H9 (cell line): ENCODE measurements around the gene MTURN. TPM values are rescaled to one million over a fixed set of nuclear protein-coding genes. Genes with fewer than 3 reads are reported as not detected.
"Not testable (repeated sequence)": the region's sequence is repeated elsewhere in the genome, so short reads cannot be mapped to it uniquely, and the experiment has no call there.

Experiments
- DNase-seq: peaks from one replicate; pipeline ENCODE4 v3.0.0-alpha.2; 2017
- H2AFZ ChIP-seq: one replicate; pipeline ENCODE4 v1.6.1; 2013; ENCODE audit warnings: mild to moderate bottlenecking, low read length, control low read depth, moderate library complexity
- H2AK5ac ChIP-seq: 2 replicates; pipeline ENCODE4 v1.6.1; 2013; ENCODE audit warnings: low read length, control low read depth, mixed read lengths; ENCODE audit not compliant: insufficient read length
- H2BK120ac ChIP-seq: one replicate; pipeline ENCODE4 v1.6.1; 2013; ENCODE audit warnings: low read depth, mild to moderate bottlenecking, low read length, control low read depth, inconsistent platforms; ENCODE audit not compliant: poor library complexity, severe bottlenecking
- H2BK12ac ChIP-seq: 2 replicates; pipeline ENCODE4 v1.6.1; 2013; ENCODE audit warnings: low read length, control low read depth, mixed read lengths, low read depth; ENCODE audit not compliant: insufficient read length
- H2BK15ac ChIP-seq: 2 replicates; pipeline ENCODE4 v1.6.1; 2013; ENCODE audit warnings: low read depth, low read length, control low read depth
- H2BK20ac ChIP-seq: one replicate; pipeline ENCODE4 v1.6.1; 2013; ENCODE audit warnings: low read depth, mild to moderate bottlenecking, low read length, control low read depth, inconsistent platforms; ENCODE audit not compliant: poor library complexity, severe bottlenecking
- H2BK5ac ChIP-seq: 2 replicates; pipeline ENCODE4 v1.6.1; 2013; ENCODE audit warnings: low read length, control low read depth, mixed read lengths; ENCODE audit not compliant: insufficient read length
- H3K14ac ChIP-seq: 2 replicates; pipeline ENCODE4 v1.6.1; 2013; ENCODE audit warnings: low read length, control low read depth; ENCODE audit not compliant: insufficient read depth
- H3K18ac ChIP-seq: 2 replicates; pipeline ENCODE4 v1.6.1; 2013; ENCODE audit warnings: low read depth, mild to moderate bottlenecking, mixed read lengths, low read length, control low read depth; ENCODE audit not compliant: insufficient read length
- H3K23ac ChIP-seq: 2 replicates; pipeline ENCODE4 v1.6.1; 2013; ENCODE audit warnings: low read length, control low read depth, mixed read lengths, low read depth; ENCODE audit not compliant: insufficient read length
- H3K23me2 ChIP-seq: 2 replicates; pipeline ENCODE4 v1.6.1; 2013; ENCODE audit warnings: low read depth, mild to moderate bottlenecking, mixed read lengths, low read length, control low read depth; ENCODE audit not compliant: insufficient read length, poor library complexity, severe bottlenecking
- H3K27ac ChIP-seq: 2 replicates; pipeline ENCODE4 v1.5.1; 2013; ENCODE audit warnings: low read length, control low read depth, mixed read lengths, low read depth; ENCODE audit not compliant: insufficient read length
- H3K27me3 ChIP-seq: 2 replicates; pipeline ENCODE4 v1.6.1; 2013; ENCODE audit warnings: low read length, control low read depth, inconsistent platforms; ENCODE audit not compliant: insufficient read depth
- H3K4ac ChIP-seq: 2 replicates; pipeline ENCODE4 v1.6.1; 2013; ENCODE audit warnings: low read depth, mild to moderate bottlenecking, control low read depth, inconsistent platforms, low read length, moderate library complexity
- H3K4me1 ChIP-seq: 2 replicates; pipeline ENCODE4 v1.6.1; 2013; ENCODE audit warnings: low read length, control low read depth, inconsistent platforms; ENCODE audit not compliant: insufficient read depth
- H3K4me2 ChIP-seq: 2 replicates; pipeline ENCODE4 v1.6.1; 2013; ENCODE audit warnings: low read length, control low read depth, mixed read lengths; ENCODE audit not compliant: insufficient read length, insufficient read depth
- H3K56ac ChIP-seq: 2 replicates; pipeline ENCODE4 v1.6.1; 2013; ENCODE audit warnings: low read depth, mild to moderate bottlenecking, mixed read lengths, low read length, control low read depth; ENCODE audit not compliant: insufficient read length
- H3K79me1 ChIP-seq: 2 replicates; pipeline ENCODE4 v1.6.1; 2013; ENCODE audit warnings: low read depth, mild to moderate bottlenecking, moderate library complexity, low read length, control low read depth, inconsistent platforms; ENCODE audit not compliant: insufficient read depth, poor library complexity, severe bottlenecking
- H3K79me2 ChIP-seq: 2 replicates; pipeline ENCODE4 v1.6.1; 2013; ENCODE audit warnings: low read length, control low read depth, inconsistent platforms; ENCODE audit not compliant: insufficient read depth
- H3K9ac ChIP-seq: 2 replicates; pipeline ENCODE4 v1.6.1; 2013; ENCODE audit warnings: low read length, control low read depth, mixed read lengths; ENCODE audit not compliant: insufficient read length; ENCODE audit errors: extremely low read depth
- H3K9me3 ChIP-seq: one replicate; pipeline ENCODE4 v1.6.1; 2013; ENCODE audit warnings: low read depth, low read length, inconsistent platforms; ENCODE audit not compliant: control insufficient read depth
- H3T11ph ChIP-seq: one replicate; pipeline ENCODE4 v1.6.1; 2013; ENCODE audit warnings: mild to moderate bottlenecking, low read length, control low read depth, inconsistent platforms
- H4K20me1 ChIP-seq: one replicate; pipeline ENCODE4 v1.6.1; 2013; ENCODE audit not compliant: control insufficient read depth, insufficient read length, insufficient read depth
- H4K5ac ChIP-seq: 2 replicates; pipeline ENCODE4 v1.6.1; 2013; ENCODE audit warnings: low read depth, mild to moderate bottlenecking, mixed read lengths, low read length, control low read depth; ENCODE audit not compliant: insufficient read length
- H4K8ac ChIP-seq: replicated peaks from 2 replicates; pipeline ENCODE4 v1.6.1; 2013; ENCODE audit warnings: low read length, control low read depth, mixed read lengths, low read depth; ENCODE audit not compliant: insufficient read length
- H4K91ac ChIP-seq: 2 replicates; pipeline ENCODE4 v1.6.1; 2013; ENCODE audit warnings: low read depth, mild to moderate bottlenecking, moderate library complexity, mixed read lengths, low read length, control low read depth; ENCODE audit not compliant: insufficient read length
- H3K27ac Mint-ChIP-seq, 3 experiments: 2 replicates in 2 of 3; 3 replicates in 1 of 3; pipeline ENCODE4 v1.8.0; 2020 to 2021; ENCODE audit warnings: mixed read lengths in 3 of 3, mild to moderate bottlenecking in 1 of 3, moderate library complexity in 1 of 3
- H3K27me3 Mint-ChIP-seq: 2 replicates; pipeline ENCODE4 v1.8.0; 2021; ENCODE audit warnings: low read depth, mild to moderate bottlenecking, moderate library complexity, mixed read lengths
- H3K36me3 Mint-ChIP-seq, 3 experiments: 2 replicates in 2 of 3; 3 replicates in 1 of 3; pipeline ENCODE4 v1.8.0; 2020 to 2021; ENCODE audit warnings: low read depth in 3 of 3, mixed read lengths in 3 of 3; ENCODE audit not compliant: insufficient read depth in 1 of 3
- H3K4me1 Mint-ChIP-seq, 2 experiments: 2 replicates each; pipeline ENCODE4 v1.8.0; 2020; ENCODE audit warnings: mixed read lengths in 2 of 2
- H3K4me3 Mint-ChIP-seq, 2 experiments: 2 replicates in 1 of 2; 3 replicates in 1 of 2; pipeline ENCODE4 v1.8.0; 2020 to 2021; ENCODE audit warnings: mild to moderate bottlenecking in 2 of 2, mixed read lengths in 2 of 2, moderate library complexity in 1 of 2
- H3K9me3 Mint-ChIP-seq, 2 experiments: 2 replicates in 1 of 2; 3 replicates in 1 of 2; pipeline ENCODE4 v1.8.0; 2020; ENCODE audit warnings: mild to moderate bottlenecking in 2 of 2, mixed read lengths in 2 of 2, moderate library complexity in 1 of 2
- WGBS: extraction: QIAGEN DNeasy Blood & Tissue Kit; methylation state at CpG from one replicate; pipeline ENCODE4 v1.1.7; 2013; ENCODE audit warnings: missing lambda C conversion rate, low lambda C conversion rate, mixed read lengths; ENCODE audit not compliant: insufficient read length; ENCODE audit errors: extremely low coverage; 5-methylcytosine and 5-hydroxymethylcytosine counted together
- total RNA-seq: library from RNA; stranded (reverse); gene quantifications from 2 replicates; pipeline ENCODE4 v1.2.1, GENCODE V29; 2021
- TF ChIP-seq, protein P1 (sequence below): fragments of 200-600 bp; sonication (generic); conservative IDR thresholded peaks from 3 replicates; pipeline ENCODE4 v1.8.0; 2021; ENCODE audit warnings: antibody characterized with exemption, mild to moderate bottlenecking

MTURN gene
- total RNA-seq, 1 experiment from 2014 or later, result 3.4 TPM

DNA sequence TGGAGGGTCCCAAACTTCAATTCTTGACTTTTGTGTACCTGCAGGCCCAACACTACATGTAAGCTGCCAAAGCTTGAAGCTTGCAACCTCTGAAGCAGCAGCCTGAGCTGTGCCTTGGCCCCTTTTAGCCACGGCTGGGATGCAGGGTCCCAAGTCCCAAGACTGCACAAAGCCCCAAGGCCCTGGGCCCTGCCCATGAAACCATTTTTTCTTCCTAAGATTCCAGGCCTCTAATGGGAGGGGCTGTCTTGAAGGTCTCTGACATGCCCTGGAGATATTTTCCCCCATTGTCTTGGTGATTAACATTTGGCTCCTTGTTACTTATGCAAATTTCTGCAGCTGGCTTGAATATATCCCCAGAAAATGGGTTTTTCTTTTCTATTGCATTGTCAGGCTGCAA, 52.7 kb downstream of the MTURN start:
- no peak for DNase-seq
- H3K27ac ChIP-seq, result no peak overlapping the region
- Mint-ChIP-seq H3K4me1 (peaks cover 15 to 18% of the 10 kb centered on the region in 2 experiments; a peak in 3 of 4 replicates), H3K9me3 (peaks cover 28 to 36% of the 10 kb centered on the region in 2 experiments), H3K36me3 (peaks cover 9 to 24% (median 19%) of the 10 kb centered on the region in 3 experiments), H3K27ac (no peak overlapping the region), H3K27me3 (peaks cover 8% of the 10 kb centered on the region), H3K4me3 (no peak overlapping the region)
- H2BK120ac ChIP-seq, result no peak overlapping the region
- no peak overlapping the region for H3K23ac ChIP-seq
- H4K5ac ChIP-seq, result no peak overlapping the region
- no peak overlapping the region for H2BK15ac ChIP-seq
- no peak overlapping the region for H3K18ac ChIP-seq
- TF ChIP-seq, protein P1, sequence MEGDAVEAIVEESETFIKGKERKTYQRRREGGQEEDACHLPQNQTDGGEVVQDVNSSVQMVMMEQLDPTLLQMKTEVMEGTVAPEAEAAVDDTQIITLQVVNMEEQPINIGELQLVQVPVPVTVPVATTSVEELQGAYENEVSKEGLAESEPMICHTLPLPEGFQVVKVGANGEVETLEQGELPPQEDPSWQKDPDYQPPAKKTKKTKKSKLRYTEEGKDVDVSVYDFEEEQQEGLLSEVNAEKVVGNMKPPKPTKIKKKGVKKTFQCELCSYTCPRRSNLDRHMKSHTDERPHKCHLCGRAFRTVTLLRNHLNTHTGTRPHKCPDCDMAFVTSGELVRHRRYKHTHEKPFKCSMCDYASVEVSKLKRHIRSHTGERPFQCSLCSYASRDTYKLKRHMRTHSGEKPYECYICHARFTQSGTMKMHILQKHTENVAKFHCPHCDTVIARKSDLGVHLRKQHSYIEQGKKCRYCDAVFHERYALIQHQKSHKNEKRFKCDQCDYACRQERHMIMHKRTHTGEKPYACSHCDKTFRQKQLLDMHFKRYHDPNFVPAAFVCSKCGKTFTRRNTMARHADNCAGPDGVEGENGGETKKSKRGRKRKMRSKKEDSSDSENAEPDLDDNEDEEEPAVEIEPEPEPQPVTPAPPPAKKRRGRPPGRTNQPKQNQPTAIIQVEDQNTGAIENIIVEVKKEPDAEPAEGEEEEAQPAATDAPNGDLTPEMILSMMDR, result no peak
- H3K9ac ChIP-seq, result no peak overlapping the region
- no peak overlapping the region for H2AK5ac ChIP-seq
- WGBS, result no CpG with 5 or more reads among the region's 1 CpG
- H2BK20ac ChIP-seq, result no peak overlapping the region
- H3K14ac ChIP-seq, result no peak overlapping the region
- peaks cover 6% of the 10 kb centered on the region for H3K9me3 ChIP-seq
- H3K79me1 ChIP-seq, result no peaks in the 10 kb centered on the region
- H3K79me2 ChIP-seq, result no peaks in the 10 kb centered on the region
- H3K56ac ChIP-seq, result no peak overlapping the region
- H3K23me2 ChIP-seq, result no peaks in the 10 kb centered on the region
- no peaks in the 10 kb centered on the region for H3K4me1 ChIP-seq
- no peak overlapping the region for H3K4me2 ChIP-seq
- H3K4ac ChIP-seq, result no peak overlapping the region
- H3K27me3 ChIP-seq, result no peaks in the 10 kb centered on the region
- no peak overlapping the region for H2BK12ac ChIP-seq
- no peak overlapping the region for H4K91ac ChIP-seq
- no peak overlapping the region for H2AFZ ChIP-seq
- no peak overlapping the region for H2BK5ac ChIP-seq
- no peak overlapping the region for H3T11ph ChIP-seq
- H4K8ac ChIP-seq, result no peak overlapping the region
- H4K20me1 ChIP-seq, result no peaks in the 10 kb centered on the region

DNA sequence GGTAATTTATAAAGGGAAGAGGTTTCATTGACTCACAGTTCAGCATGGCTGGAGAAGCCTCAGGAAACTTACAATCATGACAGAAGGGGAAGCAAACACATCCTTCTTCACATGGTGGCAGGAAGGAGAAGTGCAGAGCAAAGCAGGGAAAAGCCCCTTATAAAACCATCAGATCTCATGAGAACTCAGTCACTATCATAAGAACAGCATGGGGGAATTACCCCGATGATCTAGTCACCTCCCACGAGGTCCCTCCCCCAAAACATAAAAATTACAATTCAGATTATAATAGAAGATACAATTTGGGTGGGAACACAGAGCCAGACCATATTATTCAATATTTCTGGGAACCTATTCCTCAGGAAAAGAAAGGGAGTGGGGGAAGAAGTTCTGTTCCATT, 53.6 kb downstream of the MTURN start:
- not testable (repeated sequence) for H3K4me1 ChIP-seq, H3K27me3 Mint-ChIP-seq, H3K18ac ChIP-seq, H2AFZ ChIP-seq, H4K91ac ChIP-seq, H3K9me3 ChIP-seq, H4K8ac ChIP-seq, H3K9ac ChIP-seq, H2BK120ac ChIP-seq, H3K23ac ChIP-seq, H3K23me2 ChIP-seq, DNase-seq, H3K4me3 Mint-ChIP-seq, H3K79me2 ChIP-seq, H2BK15ac ChIP-seq, H3K79me1 ChIP-seq, H2BK20ac ChIP-seq, H4K5ac ChIP-seq, H2BK5ac ChIP-seq, H3K4ac ChIP-seq, H2AK5ac ChIP-seq, H3K4me2 ChIP-seq, H3K27ac ChIP-seq, H3K56ac ChIP-seq, H4K20me1 ChIP-seq, H3K27me3 ChIP-seq, H3T11ph ChIP-seq, H2BK12ac ChIP-seq, H3K14ac ChIP-seq, H3K27ac Mint-ChIP-seq
- peaks cover 15 to 18% of the 10 kb centered on the region in 2 experiments; a peak in 3 of 4 replicates for H3K4me1 Mint-ChIP-seq
- peaks cover 9 to 24% (median 19%) of the 10 kb centered on the region in 3 experiments for H3K36me3 Mint-ChIP-seq
- peaks cover 33 to 38% of the 10 kb centered on the region in 2 experiments for H3K9me3 Mint-ChIP-seq
- no CpG with 5 or more reads among the region's 2 CpGs for WGBS
